Measurements from ENCODE around the gene CSNK2A3. TPM values are rescaled to one million over a fixed set of nuclear protein-coding genes. Genes with fewer than 3 reads are reported as not detected.

The CSNK2A3 gene
- total and polyA plus RNA-seq, 7 experiments from 2014 or later: 0.46 to 1.6 (median 0.66) TPM

DNA sequence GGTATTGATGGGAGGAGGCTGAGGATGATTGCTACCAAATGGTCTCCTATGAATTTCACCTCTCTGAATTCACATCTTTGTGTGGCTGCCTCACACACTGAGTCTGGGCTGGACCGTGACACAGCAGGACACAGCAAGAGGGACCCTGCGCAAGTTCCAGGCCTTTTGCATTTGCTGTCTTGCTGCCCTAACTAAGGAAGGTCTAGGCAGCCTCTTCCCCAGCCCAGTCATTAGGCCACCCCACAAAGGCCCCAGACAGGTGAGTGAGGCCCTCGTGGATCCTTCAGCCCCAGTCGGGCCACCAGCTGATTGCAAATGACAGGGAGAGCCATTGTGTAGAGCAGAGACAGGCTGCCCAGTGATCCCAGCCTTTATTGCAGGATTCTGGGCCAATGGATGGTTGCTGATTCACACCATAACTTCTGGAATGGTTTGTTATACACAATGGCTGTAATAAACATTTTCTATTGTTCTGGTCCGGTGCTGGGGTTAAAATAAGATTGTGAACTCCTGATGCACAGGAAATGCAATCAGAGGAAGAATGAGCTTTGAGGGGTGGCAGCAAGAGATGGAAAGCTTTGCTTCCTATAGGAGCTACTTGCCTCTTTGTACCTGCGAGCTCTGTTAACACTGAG lies 28.5 kb upstream of the CSNK2A3 start:
- peaks cover 0 to 9% (median 0%) of the 10 kb centered on the region in 5 donors for H3K27me3 Mint-ChIP-seq
- no peak for ATAC-seq
- H3K36me3 ChIP-seq (ENCODE audit: control insufficient read depth in 2 of 3, insufficient read depth in 3 of 3, low read length in 3 of 3): no peaks in the 10 kb centered on the region
- H3K27ac ChIP-seq (ENCODE audit: low read depth, low read length): no peak overlapping the region
- DNase-seq: no peak
- H3K27ac Mint-ChIP-seq: no peak overlapping the region
- H3K4me1 ChIP-seq (ENCODE audit: control insufficient read depth in 2 of 2, insufficient read depth in 2 of 2, low read length in 2 of 2): no peaks in the 10 kb centered on the region
- no peak overlapping the region for H3K4me3 Mint-ChIP-seq
- H3K9me3 Mint-ChIP-seq: peaks cover 0 to 3% (median 0%) of the 10 kb centered on the region in 11 donors
- ChIA-PET CTCF (no interaction called here), POLR2A (no interaction called here)
- no peak overlapping the region for H3K4me3 ChIP-seq (ENCODE audit: low read length)
- no peaks in the 10 kb centered on the region for H3K4me1 Mint-ChIP-seq
- no peaks in the 10 kb centered on the region for H3K27me3 ChIP-seq (ENCODE audit: control insufficient read depth in 2 of 2, insufficient read depth in 2 of 2, low read length in 2 of 2)
- no peaks in the 10 kb centered on the region for H3K36me3 Mint-ChIP-seq
- H3K9me3 ChIP-seq (ENCODE audit: control insufficient read depth in 2 of 3, low read length in 3 of 3): no peaks in the 10 kb centered on the region
- intact Hi-C loops (cut with micrococcal nuclease): no loop called here

DNA sequence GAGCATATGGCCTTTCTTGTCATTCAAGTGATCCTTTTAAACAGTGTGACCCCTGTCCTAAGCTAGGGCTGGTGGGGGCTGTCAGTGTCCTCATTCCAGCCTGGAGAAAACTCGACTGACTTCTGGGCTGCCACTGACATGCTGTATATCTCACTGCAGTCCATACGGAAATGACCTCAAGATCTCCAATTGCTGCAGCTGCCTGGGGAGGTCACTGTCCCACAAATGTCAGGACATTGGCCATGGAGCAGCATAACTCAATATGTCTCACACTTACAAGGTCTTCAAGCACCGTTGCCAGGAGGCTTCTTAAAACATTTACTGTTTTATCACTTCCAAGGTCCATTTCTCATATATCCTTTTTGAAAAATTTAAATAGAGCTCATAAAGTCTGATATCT lies 27.8 kb upstream of the CSNK2A3 start:
- Mint-ChIP-seq H3K36me3 (no peaks in the 10 kb centered on the region), H3K9me3 (peaks cover 0 to 3% (median 0%) of the 10 kb centered on the region in 11 donors), H3K27ac (no peak overlapping the region), H3K4me1 (no peaks in the 10 kb centered on the region), H3K27me3 (peaks cover 0 to 5% (median 0%) of the 10 kb centered on the region in 5 donors), H3K4me3 (no peak overlapping the region)
- H3K9me3 ChIP-seq (ENCODE audit: control insufficient read depth in 2 of 3, low read length in 3 of 3): no peaks in the 10 kb centered on the region
- CTCF ChIA-PET: interaction anchor here (0.7 kb wide), 1 partner anchor 12 kb away, joined by 3 read pairs; no protein-coding TSS in a partner anchor
- no peaks in the 10 kb centered on the region for H3K4me1 ChIP-seq (ENCODE audit: control insufficient read depth in 2 of 2, insufficient read depth in 2 of 2, low read length in 2 of 2)
- DNase-seq (no peak), ATAC-seq (no peak)
- intact Hi-C loops (cut with micrococcal nuclease): no loop called here
- POLR2A ChIA-PET: no interaction called here
- no peak overlapping the region for H3K4me3 ChIP-seq (ENCODE audit: low read length)
- no peak overlapping the region for H3K27ac ChIP-seq (ENCODE audit: low read depth, low read length)
- H3K27me3 ChIP-seq (ENCODE audit: control insufficient read depth in 2 of 2, insufficient read depth in 2 of 2, low read length in 2 of 2): no peaks in the 10 kb centered on the region
- H3K36me3 ChIP-seq (ENCODE audit: control insufficient read depth in 2 of 3, insufficient read depth in 3 of 3, low read length in 3 of 3): no peaks in the 10 kb centered on the region

DNA sequence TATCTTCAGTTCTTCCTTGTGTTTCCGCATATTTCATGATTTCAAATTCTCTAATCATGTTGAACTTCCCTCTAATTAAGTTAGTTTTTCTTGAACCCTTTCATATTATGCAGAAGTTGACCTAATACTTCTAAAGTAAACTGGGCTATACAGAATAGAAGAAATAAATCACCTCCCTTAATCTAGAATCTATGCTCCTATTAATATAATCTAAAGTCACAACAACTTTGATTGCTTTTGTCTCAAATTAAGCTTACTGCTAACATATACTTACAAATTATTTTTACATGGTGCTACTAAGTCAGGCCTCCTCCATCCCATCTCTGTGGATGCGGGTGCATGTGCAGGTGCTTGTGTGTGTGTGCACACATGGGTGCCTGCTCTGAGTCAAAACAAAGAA lies 27.3 kb upstream of the CSNK2A3 start:
- Mint-ChIP-seq H3K27me3 (peaks cover 0 to 5% (median 0%) of the 10 kb centered on the region in 5 donors), H3K4me1 (no peaks in the 10 kb centered on the region), H3K27ac (no peak overlapping the region), H3K9me3 (peaks cover 0 to 3% (median 0%) of the 10 kb centered on the region in 11 donors), H3K36me3 (no peaks in the 10 kb centered on the region), H3K4me3 (no peak overlapping the region)
- H3K9me3 ChIP-seq (ENCODE audit: control insufficient read depth in 2 of 3, low read length in 3 of 3): no peaks in the 10 kb centered on the region
- CTCF ChIA-PET: interaction anchor here (0.7 kb wide), 1 partner anchor 13 kb away, joined by 3 read pairs; no protein-coding TSS in a partner anchor
- ATAC-seq (no peak), DNase-seq (no peak)
- no peak overlapping the region for H3K4me3 ChIP-seq (ENCODE audit: low read length)
- H3K36me3 ChIP-seq (ENCODE audit: control insufficient read depth in 2 of 3, insufficient read depth in 3 of 3, low read length in 3 of 3): no peaks in the 10 kb centered on the region
- no peaks in the 10 kb centered on the region for H3K4me1 ChIP-seq (ENCODE audit: control insufficient read depth in 2 of 2, insufficient read depth in 2 of 2, low read length in 2 of 2)
- H3K27ac ChIP-seq (ENCODE audit: low read depth, low read length): no peak overlapping the region
- POLR2A ChIA-PET: no interaction called here
- intact Hi-C loops (cut with micrococcal nuclease): no loop called here
- no peaks in the 10 kb centered on the region for H3K27me3 ChIP-seq (ENCODE audit: control insufficient read depth in 2 of 2, insufficient read depth in 2 of 2, low read length in 2 of 2)

DNA sequence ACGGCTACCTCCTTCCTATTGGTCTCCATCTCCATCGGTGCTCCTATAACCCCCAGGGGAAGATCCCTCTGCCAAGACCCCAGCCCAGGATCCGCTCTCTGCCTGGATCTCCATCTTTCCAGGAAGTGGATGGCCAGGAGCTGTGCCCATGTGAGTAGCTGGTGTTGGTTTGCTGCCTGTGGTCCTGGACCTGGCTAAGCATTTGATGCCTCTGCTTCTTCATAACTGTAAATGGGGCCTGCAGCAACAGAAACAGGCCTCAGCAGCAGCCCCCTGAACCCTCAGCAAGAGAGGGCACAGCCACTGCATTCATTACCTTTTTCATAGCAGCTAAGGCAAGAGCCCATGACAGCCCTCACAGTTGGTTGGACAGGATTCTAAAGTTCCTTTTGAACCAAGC lies 26.6 kb upstream of the CSNK2A3 start:
- Histone ChIP-seq H3K4me3 (ENCODE audit: low read length) (no peak overlapping the region), H3K27me3 (ENCODE audit: control insufficient read depth in 2 of 2, insufficient read depth in 2 of 2, low read length in 2 of 2) (no peaks in the 10 kb centered on the region), H3K4me1 (ENCODE audit: control insufficient read depth in 2 of 2, insufficient read depth in 2 of 2, low read length in 2 of 2) (no peaks in the 10 kb centered on the region), H3K36me3 (ENCODE audit: control insufficient read depth in 2 of 3, insufficient read depth in 3 of 3, low read length in 3 of 3) (no peaks in the 10 kb centered on the region), H3K27ac (ENCODE audit: low read depth, low read length) (no peak overlapping the region), H3K9me3 (ENCODE audit: control insufficient read depth in 2 of 3, low read length in 3 of 3) (no peaks in the 10 kb centered on the region)
- CTCF ChIA-PET: no interaction called here
- no peak for ATAC-seq
- Mint-ChIP-seq H3K27me3 (peaks cover 0 to 5% (median 0%) of the 10 kb centered on the region in 5 donors), H3K27ac (no peak overlapping the region), H3K4me3 (no peak overlapping the region), H3K36me3 (no peaks in the 10 kb centered on the region), H3K4me1 (no peaks in the 10 kb centered on the region), H3K9me3 (peaks cover 0 to 3% (median 0%) of the 10 kb centered on the region in 11 donors)
- POLR2A ChIA-PET: no interaction called here
- intact Hi-C loops (cut with micrococcal nuclease): no loop called here
- no peak for DNase-seq

DNA sequence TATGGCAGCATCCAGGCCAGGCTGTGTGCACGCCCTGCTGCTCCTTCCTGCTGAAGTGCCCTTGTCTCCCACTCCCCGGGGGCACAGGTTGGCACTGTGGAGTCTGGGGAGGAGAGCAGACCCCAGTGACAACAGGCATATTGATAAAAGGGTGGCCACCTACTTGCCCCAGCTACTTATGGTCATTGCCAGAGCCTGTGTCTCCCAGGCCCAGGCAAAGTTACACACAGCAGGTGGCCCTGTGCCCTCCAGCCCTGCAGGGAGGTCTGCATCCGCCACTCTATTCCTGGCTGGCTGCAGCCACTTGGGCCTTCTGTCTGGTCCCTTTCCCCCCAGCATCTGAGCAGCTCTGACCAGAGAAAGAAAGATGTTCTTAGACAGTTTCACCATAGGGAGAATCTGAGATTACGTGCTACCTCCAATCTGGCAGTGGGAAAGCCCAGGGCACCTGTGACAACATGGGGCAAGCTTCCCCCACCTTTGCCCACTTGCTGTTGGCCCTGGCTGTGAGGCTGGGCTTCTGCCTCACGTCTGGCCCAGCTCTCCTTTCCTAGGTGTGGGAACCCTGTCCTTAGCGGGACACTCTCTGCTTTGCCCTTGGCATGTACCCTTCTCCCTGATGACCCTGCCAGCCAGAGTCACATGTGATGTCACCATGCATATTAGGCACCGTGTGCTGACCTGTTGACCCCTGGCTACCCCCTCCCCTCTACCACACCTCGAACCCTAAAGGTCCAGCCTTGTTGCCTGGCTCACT lies 25.3 kb upstream of the CSNK2A3 start:
- ChIA-PET CTCF (no interaction called here), POLR2A (no interaction called here)
- intact Hi-C loops (cut with micrococcal nuclease): no loop called here
- H3K27me3 Mint-ChIP-seq: peaks cover 0 to 5% (median 0%) of the 10 kb centered on the region in 5 donors
- Histone ChIP-seq H3K4me3 (ENCODE audit: low read length) (no peak overlapping the region), H3K27ac (ENCODE audit: low read depth, low read length) (no peak overlapping the region), H3K9me3 (ENCODE audit: control insufficient read depth in 2 of 3, low read length in 3 of 3) (no peaks in the 10 kb centered on the region), H3K36me3 (ENCODE audit: control insufficient read depth in 2 of 3, insufficient read depth in 3 of 3, low read length in 3 of 3) (no peaks in the 10 kb centered on the region), H3K4me1 (ENCODE audit: control insufficient read depth in 2 of 2, insufficient read depth in 2 of 2, low read length in 2 of 2) (no peaks in the 10 kb centered on the region), H3K27me3 (ENCODE audit: control insufficient read depth in 2 of 2, insufficient read depth in 2 of 2, low read length in 2 of 2) (no peaks in the 10 kb centered on the region)
- no peak overlapping the region for H3K4me3 Mint-ChIP-seq
- no peaks in the 10 kb centered on the region for H3K36me3 Mint-ChIP-seq
- H3K4me1 Mint-ChIP-seq: no peaks in the 10 kb centered on the region
- DNase-seq (no peak), ATAC-seq (no peak)
- no peak overlapping the region for H3K27ac Mint-ChIP-seq
- no peaks in the 10 kb centered on the region for H3K9me3 Mint-ChIP-seq

DNA sequence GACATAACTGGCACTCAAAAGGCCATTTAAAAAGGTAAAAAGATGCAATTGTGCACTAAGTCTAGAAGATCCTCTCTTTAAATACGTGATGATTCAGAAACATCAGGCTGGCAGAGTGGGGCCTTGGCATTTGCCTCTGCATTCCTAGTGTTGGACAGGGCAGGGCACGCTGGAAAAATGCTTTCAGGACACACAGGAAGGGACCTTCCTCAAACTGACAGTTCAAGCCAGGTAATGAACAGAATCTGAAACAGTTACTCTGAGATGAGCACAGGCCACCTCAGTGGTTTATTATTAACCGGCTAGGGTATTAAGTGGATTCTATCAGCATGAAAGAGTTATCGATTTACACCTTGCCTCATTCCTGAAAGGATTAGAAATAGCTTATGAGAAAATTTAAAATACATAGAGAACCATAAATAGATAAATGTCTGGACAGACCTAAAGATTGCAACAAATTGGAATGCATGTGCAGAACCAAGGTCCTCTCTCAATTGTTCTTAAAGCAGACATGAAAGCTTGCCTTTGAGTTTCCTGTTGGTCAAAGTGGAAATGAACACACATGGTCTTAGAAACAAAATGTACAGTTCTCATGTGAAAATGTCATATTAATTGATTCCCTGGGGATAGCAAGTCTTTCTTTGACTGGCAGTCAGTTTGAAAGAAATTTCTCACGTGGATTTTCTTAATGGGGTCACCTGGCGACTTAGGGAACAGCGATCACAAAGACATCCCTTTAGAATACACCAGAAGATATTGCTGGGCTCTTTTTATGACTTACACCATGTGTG lies 21.5 kb upstream of the CSNK2A3 start:
- Histone ChIP-seq H3K4me3 (ENCODE audit: low read length) (no peak overlapping the region), H3K27ac (ENCODE audit: low read depth, low read length) (no peak overlapping the region), H3K9me3 (ENCODE audit: control insufficient read depth in 2 of 3, low read length in 3 of 3) (no peaks in the 10 kb centered on the region), H3K36me3 (ENCODE audit: control insufficient read depth in 2 of 3, insufficient read depth in 3 of 3, low read length in 3 of 3) (no peaks in the 10 kb centered on the region), H3K4me1 (ENCODE audit: control insufficient read depth in 2 of 2, insufficient read depth in 2 of 2, low read length in 2 of 2) (no peaks in the 10 kb centered on the region), H3K27me3 (ENCODE audit: control insufficient read depth in 2 of 2, insufficient read depth in 2 of 2, low read length in 2 of 2) (no peaks in the 10 kb centered on the region)
- intact Hi-C loops (cut with micrococcal nuclease): no loop called here
- Mint-ChIP-seq H3K4me3 (no peak overlapping the region), H3K4me1 (no peaks in the 10 kb centered on the region), H3K27me3 (peaks cover 0 to 26% (median under 1%) of the 10 kb centered on the region in 5 donors), H3K36me3 (no peaks in the 10 kb centered on the region), H3K9me3 (peaks cover 0 to 2% (median 0%) of the 10 kb centered on the region in 11 donors), H3K27ac (no peak overlapping the region)
- CTCF ChIA-PET: interaction anchor here (0.8 kb wide), 1 partner anchor 346 kb away, joined by 3 read pairs; no protein-coding TSS in a partner anchor
- no peak for DNase-seq
- ATAC-seq: no peak
- POLR2A ChIA-PET: no interaction called here
